ENCODE data around the gene SPOCK3. TPM values are rescaled to one million over a fixed set of nuclear protein-coding genes. Genes with fewer than 3 reads are reported as not detected.

Gene SPOCK3
- total RNA-seq, 2 donors from 2014 or later = 21.1 to 22.5 TPM

GRCh38 chr4:166808380-166808779 is 425.9 kb downstream of the SPOCK3 start:
- H3K27ac ChIP-seq (ENCODE audit: low read depth, low read length) = no peak overlapping the region
- no peaks in the 10 kb centered on the region for H3K36me3 ChIP-seq (ENCODE audit: control insufficient read depth, insufficient read depth, low read length)
- no peaks in the 10 kb centered on the region for H3K36me3 Mint-ChIP-seq (ENCODE audit: low read depth)
- no peak overlapping the region for H3K9ac ChIP-seq (ENCODE audit: extremely low read depth, low read length, poor library complexity, severe bottlenecking)
- H3K4me1 Mint-ChIP-seq = no peaks in the 10 kb centered on the region
- no peak for DNase-seq
- no peak overlapping the region for H3K4me3 ChIP-seq (ENCODE audit: low read length)
- no peak overlapping the region for H3K27ac Mint-ChIP-seq
- H3K9me3 Mint-ChIP-seq = no peaks in the 10 kb centered on the region
- H3K4me3 Mint-ChIP-seq = no peak overlapping the region
- no peaks in the 10 kb centered on the region for H3K27me3 ChIP-seq (ENCODE audit: control insufficient read depth, insufficient read depth, low read length, poor library complexity, severe bottlenecking)
- H3K9me3 ChIP-seq (ENCODE audit: control insufficient read depth, low read length) = peaks cover 5% of the 10 kb centered on the region
- H3K27me3 Mint-ChIP-seq (ENCODE audit: insufficient read depth) = no peaks in the 10 kb centered on the region
- TF ChIP-seq, protein P1, sequence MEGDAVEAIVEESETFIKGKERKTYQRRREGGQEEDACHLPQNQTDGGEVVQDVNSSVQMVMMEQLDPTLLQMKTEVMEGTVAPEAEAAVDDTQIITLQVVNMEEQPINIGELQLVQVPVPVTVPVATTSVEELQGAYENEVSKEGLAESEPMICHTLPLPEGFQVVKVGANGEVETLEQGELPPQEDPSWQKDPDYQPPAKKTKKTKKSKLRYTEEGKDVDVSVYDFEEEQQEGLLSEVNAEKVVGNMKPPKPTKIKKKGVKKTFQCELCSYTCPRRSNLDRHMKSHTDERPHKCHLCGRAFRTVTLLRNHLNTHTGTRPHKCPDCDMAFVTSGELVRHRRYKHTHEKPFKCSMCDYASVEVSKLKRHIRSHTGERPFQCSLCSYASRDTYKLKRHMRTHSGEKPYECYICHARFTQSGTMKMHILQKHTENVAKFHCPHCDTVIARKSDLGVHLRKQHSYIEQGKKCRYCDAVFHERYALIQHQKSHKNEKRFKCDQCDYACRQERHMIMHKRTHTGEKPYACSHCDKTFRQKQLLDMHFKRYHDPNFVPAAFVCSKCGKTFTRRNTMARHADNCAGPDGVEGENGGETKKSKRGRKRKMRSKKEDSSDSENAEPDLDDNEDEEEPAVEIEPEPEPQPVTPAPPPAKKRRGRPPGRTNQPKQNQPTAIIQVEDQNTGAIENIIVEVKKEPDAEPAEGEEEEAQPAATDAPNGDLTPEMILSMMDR (conservative IDR thresholded peaks at IDR 0.05) = no peak
- H3K4me1 ChIP-seq (ENCODE audit: control insufficient read depth, insufficient read depth, low read length) = no peaks in the 10 kb centered on the region

DNA sequence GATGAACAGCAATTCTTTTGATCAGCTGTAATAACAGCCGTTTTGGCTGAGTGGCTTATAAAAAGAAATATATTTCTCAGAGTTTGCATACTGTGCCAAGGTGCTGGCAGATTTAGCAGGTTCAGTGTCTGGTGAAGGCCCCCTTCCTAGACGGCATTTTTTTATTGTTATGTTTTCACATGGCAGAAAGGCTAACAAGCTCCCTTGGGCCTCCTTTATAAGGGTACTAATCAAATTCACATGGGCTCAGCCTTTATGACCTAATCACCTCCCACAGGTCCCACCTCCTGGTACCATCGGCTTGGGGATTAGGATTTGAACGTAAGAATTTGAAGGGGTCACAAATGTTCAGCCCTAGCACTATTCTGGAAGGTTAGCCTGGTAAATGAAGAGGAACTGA is 431.9 kb downstream of the SPOCK3 start:
- Mint-ChIP-seq H3K27me3 (ENCODE audit: insufficient read depth) (no peaks in the 10 kb centered on the region), H3K36me3 (ENCODE audit: low read depth) (no peaks in the 10 kb centered on the region), H3K4me3 (no peak overlapping the region), H3K27ac (no peak overlapping the region), H3K9me3 (no peaks in the 10 kb centered on the region), H3K4me1 (peaks cover 4% of the 10 kb centered on the region)
- no peaks in the 10 kb centered on the region for H3K9me3 ChIP-seq (ENCODE audit: control insufficient read depth, low read length)
- DNase-seq = no peak
- H3K36me3 ChIP-seq (ENCODE audit: control insufficient read depth, insufficient read depth, low read length) = no peaks in the 10 kb centered on the region
- no peak overlapping the region for H3K4me3 ChIP-seq (ENCODE audit: low read length)
- WGBS, 2 experiments (ENCODE audit: insufficient coverage in 1 of 2, insufficient read length in 1 of 2) = 89% methylated on average over 4 of the region's 4 CpGs; no CpG with 5 or more reads in 1 of the 2 experiments
- H3K27me3 ChIP-seq (ENCODE audit: control insufficient read depth, insufficient read depth, low read length, poor library complexity, severe bottlenecking) = no peaks in the 10 kb centered on the region
- peaks cover 4% of the 10 kb centered on the region for H3K4me1 ChIP-seq (ENCODE audit: control insufficient read depth, insufficient read depth, low read length)
- H3K27ac ChIP-seq (ENCODE audit: low read depth, low read length) = no peak overlapping the region
- no peak overlapping the region for H3K9ac ChIP-seq (ENCODE audit: extremely low read depth, low read length, poor library complexity, severe bottlenecking)
- TF ChIP-seq, protein P1 (conservative IDR thresholded peaks at IDR 0.05) = no peak

- Histone ChIP-seq H3K9me3 (ENCODE audit: control insufficient read depth, low read length) (no peaks in the 10 kb centered on the region), H3K9ac (ENCODE audit: extremely low read depth, low read length, poor library complexity, severe bottlenecking) (no peak overlapping the region), H3K36me3 (ENCODE audit: control insufficient read depth, insufficient read depth, low read length) (no peaks in the 10 kb centered on the region), H3K4me1 (ENCODE audit: control insufficient read depth, insufficient read depth, low read length) (peaks cover 4% of the 10 kb centered on the region), H3K27me3 (ENCODE audit: control insufficient read depth, insufficient read depth, low read length, poor library complexity, severe bottlenecking) (no peaks in the 10 kb centered on the region), H3K4me3 (ENCODE audit: low read length) (no peak overlapping the region), H3K27ac (ENCODE audit: low read depth, low read length) (no peak overlapping the region)
- 71 to 78% methylated on average over 2 to 3 of the region's 3 CpGs for WGBS, 2 experiments (ENCODE audit: insufficient coverage in 1 of 2, insufficient read length in 1 of 2)
- H3K27ac Mint-ChIP-seq = no peak overlapping the region
- TF ChIP-seq, protein P1 (conservative IDR thresholded peaks at IDR 0.05) = no peak
- H3K27me3 Mint-ChIP-seq (ENCODE audit: insufficient read depth) = no peaks in the 10 kb centered on the region
- DNase-seq = no peak
- no peak overlapping the region for H3K4me3 Mint-ChIP-seq
- no peaks in the 10 kb centered on the region for H3K36me3 Mint-ChIP-seq (ENCODE audit: low read depth)
- no peaks in the 10 kb centered on the region for H3K9me3 Mint-ChIP-seq
- peaks cover 6% of the 10 kb centered on the region for H3K4me1 Mint-ChIP-seq
These were observed 436.2 kb downstream of the SPOCK3 start for GRCh38 chr4:166798126-166798525.
